Caco-2 (cell line): Measurements from ENCODE around the gene ASCC1. TPM values are rescaled to one million over a fixed set of nuclear protein-coding genes. Genes with fewer than 3 reads are reported as not detected.

ENCODE experiments used
- BruUV-seq: library from RNA; stranded (reverse); fragments of 400-500 nt; replicated peaks from 2 replicates; lab custom pipeline; 2021; lab: Mats Ljungman, UMichigan
- CTCF ChIA-PET: fragments of 300-600 bp; sonication (Branson Sonifier 250); formaldehyde crosslinking; loops from one replicate; lab custom pipeline; 2022; ENCODE audit warnings: antibody characterized with exemption; lab: Charles Lee
- POLR2A ChIA-PET: fragments of 300-600 bp; sonication (Branson Sonifier 250); formaldehyde crosslinking; loops from one replicate; lab custom pipeline; 2022; ENCODE audit warnings: antibody characterized with exemption; lab: Charles Lee
- DNase-seq, 2 experiments: peaks; one replicate each; pipeline versions ENCODE4 v3.0.0 to v3.0.0-alpha.2; 2020 to 2022
- H3K27me3 ChIP-seq: replicated peaks from 2 replicates; pipeline ENCODE4 v1.6.0; 2011; ENCODE audit warnings: low read length; ENCODE audit not compliant: control insufficient read depth, insufficient read depth
- H3K36me3 ChIP-seq: 2 replicates; pipeline ENCODE4 v1.5.1; 2011; ENCODE audit warnings: low read length; ENCODE audit not compliant: control insufficient read depth, insufficient read depth
- H3K4me1 ChIP-seq: fragments of 250-450 bp; sonication (Bioruptor Pico); 2 replicates; pipeline ENCODE4 v1.5.1; 2020; ENCODE audit warnings: mild to moderate bottlenecking
- H3K4me3 ChIP-seq: 2 replicates; pipeline ENCODE4 v1.5.1; 2011; ENCODE audit warnings: low read depth, mild to moderate bottlenecking, control low read depth, low read length
- H3K9me3 ChIP-seq: fragments of 250-450 bp; sonication (Bioruptor Pico); 2 replicates; pipeline ENCODE4 v1.5.1; 2020; ENCODE audit warnings: mild to moderate bottlenecking, moderate library complexity
- H3K27ac Mint-ChIP-seq: one replicate; pipeline ENCODE4 v1.8.0; 2022; ENCODE audit warnings: mixed read lengths; ENCODE audit not compliant: unreplicated experiment
- H3K27me3 Mint-ChIP-seq: one replicate; pipeline ENCODE4 v1.8.0; 2022; ENCODE audit warnings: mixed read lengths; ENCODE audit not compliant: insufficient read depth, unreplicated experiment
- H3K36me3 Mint-ChIP-seq: one replicate; pipeline ENCODE4 v1.8.0; 2022; ENCODE audit warnings: mild to moderate bottlenecking, mixed read lengths; ENCODE audit not compliant: insufficient read depth, unreplicated experiment
- H3K4me1 Mint-ChIP-seq: one replicate; pipeline ENCODE4 v1.8.0; 2022; ENCODE audit warnings: low read depth, mixed read lengths; ENCODE audit not compliant: unreplicated experiment
- H3K4me3 Mint-ChIP-seq: one replicate; pipeline ENCODE4 v1.8.0; 2022; ENCODE audit warnings: mild to moderate bottlenecking, moderate library complexity, mixed read lengths; ENCODE audit not compliant: unreplicated experiment
- H3K9me3 Mint-ChIP-seq: one replicate; pipeline ENCODE4 v1.8.0; 2022; ENCODE audit warnings: mixed read lengths; ENCODE audit not compliant: unreplicated experiment
- CTCF ChIP-seq, 2 experiments: fragments of 200-600 bp in 1 of 2; IDR thresholded peaks; 1 replicate in 1 of 2; 2 replicates in 1 of 2; pipeline versions ENCODE4 v1.5.1 to v1.8.0; 2011 to 2022; ENCODE audit warnings: antibody characterized with exemption in 1 of 2, control low read depth in 1 of 2, inconsistent platforms in 1 of 2, low read depth in 1 of 2, low read length in 1 of 2, mild to moderate bottlenecking in 1 of 2, moderate library complexity in 1 of 2; ENCODE audit not compliant: insufficient read depth in 1 of 2, severe bottlenecking in 1 of 2, unreplicated experiment in 1 of 2
- intact Hi-C: fragments of 100-400 bp; cut with micrococcal nuclease; formaldehyde crosslinking; loops from one replicate; pipeline ENCODE4 v1.10.0; 2022; ENCODE audit not compliant: unreplicated experiment
- total RNA-seq: library from RNA; stranded (reverse); gene quantifications from 2 replicates; pipeline ENCODE4 v1.2.3, GENCODE V29; 2022

The ASCC1 gene
- total RNA-seq, 1 experiment from 2014 or later, result 73.7 TPM

GRCh38 chr10:72264536-72264935 lies 48.5 kb upstream of the ASCC1 start:
- Mint-ChIP-seq H3K27ac (no peak overlapping the region), H3K27me3 (no peaks in the 10 kb centered on the region), H3K36me3 (peaks cover 26% of the 10 kb centered on the region), H3K4me3 (no peak overlapping the region), H3K4me1 (peaks cover 26% of the 10 kb centered on the region), H3K9me3 (no peaks in the 10 kb centered on the region)
- no peak for DNase-seq
- POLR2A ChIA-PET, result interaction anchor here (0.6 to 7.3 kb wide), 2 partner anchors 10 to 56 kb away, joined by 3 to 163 read pairs; partner anchors contain the start of gene DDIT4
- Histone ChIP-seq H3K36me3 (no peaks in the 10 kb centered on the region), H3K27me3 (no peaks in the 10 kb centered on the region), H3K4me3 (no peak overlapping the region), H3K9me3 (no peaks in the 10 kb centered on the region), H3K4me1 (peaks cover 18% of the 10 kb centered on the region)
- CTCF ChIA-PET, result interaction anchor here (1.2 kb wide), 1 partner anchor 64 kb away, joined by 4 read pairs; no protein-coding TSS in a partner anchor
- intact Hi-C loops, result loop anchor here (5.0 kb wide), 1 partner anchor 92 kb away; no protein-coding TSS in a partner anchor
- BruUV-seq, result no TSS peak
- no peak for TF ChIP-seq CTCF (IDR thresholded peaks at IDR 0.05; ENCODE audit: insufficient read depth in 1 of 2, low read depth in 1 of 2, low read length in 1 of 2, severe bottlenecking in 1 of 2, unreplicated experiment in 1 of 2)

GRCh38 chr10:72263613-72264241 lies 47.7 kb upstream of the ASCC1 start:
- Histone ChIP-seq H3K4me1 (peaks cover 22% of the 10 kb centered on the region), H3K4me3 (no peak overlapping the region), H3K27me3 (no peaks in the 10 kb centered on the region), H3K9me3 (no peaks in the 10 kb centered on the region), H3K36me3 (no peaks in the 10 kb centered on the region)
- ChIA-PET POLR2A (interaction anchor here (0.6 to 7.3 kb wide), 2 partner anchors 10 to 57 kb away, joined by 3 to 163 read pairs; partner anchors contain the start of gene DDIT4), CTCF (interaction anchor here (1.0 to 1.2 kb wide), 2 partner anchors 10 to 65 kb away, joined by 3 to 4 read pairs; partner anchors contain the start of gene DDIT4)
- H3K9me3 Mint-ChIP-seq, result no peaks in the 10 kb centered on the region
- no peaks in the 10 kb centered on the region for H3K27me3 Mint-ChIP-seq
- H3K27ac Mint-ChIP-seq, result peak overlapping the region; percentile 82
- intact Hi-C loops, result loop anchor here (5.0 kb wide), 1 partner anchor 91 kb away; no protein-coding TSS in a partner anchor
- no TSS peak for BruUV-seq
- TF ChIP-seq CTCF (IDR thresholded peaks at IDR 0.05; ENCODE audit: insufficient read depth in 1 of 2, low read depth in 1 of 2, low read length in 1 of 2, severe bottlenecking in 1 of 2, unreplicated experiment in 1 of 2), result no peak
- H3K36me3 Mint-ChIP-seq, result peaks cover 26% of the 10 kb centered on the region
- H3K4me1 Mint-ChIP-seq, result peaks cover 32% of the 10 kb centered on the region
- H3K4me3 Mint-ChIP-seq, result no peak overlapping the region
- DNase-seq, result no peak

- TF ChIP-seq CTCF (IDR thresholded peaks at IDR 0.05; ENCODE audit: insufficient read depth in 1 of 2, low read depth in 1 of 2, low read length in 1 of 2, severe bottlenecking in 1 of 2, unreplicated experiment in 1 of 2), result no peak
- Mint-ChIP-seq H3K4me3 (peak overlapping the region; percentile 91), H3K27ac (peak overlapping the region; percentile 96), H3K36me3 (peaks cover 19% of the 10 kb centered on the region), H3K9me3 (no peaks in the 10 kb centered on the region), H3K4me1 (peaks cover 29% of the 10 kb centered on the region), H3K27me3 (no peaks in the 10 kb centered on the region)
- no TSS peak for BruUV-seq
- no peaks in the 10 kb centered on the region for H3K36me3 ChIP-seq
- H3K27me3 ChIP-seq, result no peaks in the 10 kb centered on the region
- DNase-seq, result no peak
- H3K9me3 ChIP-seq, result no peaks in the 10 kb centered on the region
- CTCF ChIA-PET, result interaction anchor here (1.5 kb wide), 1 partner anchor 66 kb away, joined by 5 read pairs; no protein-coding TSS in a partner anchor
- POLR2A ChIA-PET, result interaction anchor here (0.6 to 7.3 kb wide), 3 partner anchors 12 to 59 kb away, joined by 4 to 163 read pairs (median 36); partner anchors contain the start of gene DDIT4
- peaks cover 22% of the 10 kb centered on the region for H3K4me1 ChIP-seq
- peak overlapping the region; percentile 61 for H3K4me3 ChIP-seq
- intact Hi-C loops, result loop anchor here (2.0 to 5.0 kb wide), 2 partner anchors 31 to 90 kb away; no protein-coding TSS in a partner anchor
Observed at GRCh38 chr10:72261784-72262404, 45.8 kb upstream of the ASCC1 start.
